H1 (cell line): ENCODE results near the gene RLBP1. TPM values are rescaled to one million over a fixed set of nuclear protein-coding genes. Genes with fewer than 3 reads are reported as not detected.

Experiments
- CTCF ChIA-PET: fragments of 300-600 bp; sonication (Branson Sonifier 250); formaldehyde crosslinking; loops from one replicate; lab custom pipeline; 2021; ENCODE audit not compliant: partially characterized antibody; lab: Charles Lee
- POLR2A ChIA-PET: fragments of 300-600 bp; sonication (Branson Sonifier 250); formaldehyde crosslinking; loops from one replicate; lab custom pipeline; 2021; ENCODE audit warnings: inconsistent platforms; ENCODE audit not compliant: partially characterized antibody; lab: Charles Lee
- DNase-seq, 2 experiments: peaks; one replicate each; pipeline versions ENCODE4 v3.0.0 to v3.0.0-alpha.2; 2010 to 2022; ENCODE audit warnings: low spot score in 2 of 2, low read depth in 1 of 2, mixed read lengths in 1 of 2
- FAIRE-seq: peaks from 2 replicates; lab custom pipeline; 2011; peaks lifted over from hg19 to GRCh38; lab: Jason Lieb, UNC
- H2AFZ ChIP-seq: 2 replicates; pipeline ENCODE4 v1.8.1; 2012; ENCODE audit warnings: low read length, inconsistent platforms
- H2AK5ac ChIP-seq: 2 replicates; pipeline ENCODE4 v1.6.1; 2013; ENCODE audit warnings: low read depth, low read length
- H2BK120ac ChIP-seq: replicated peaks from 2 replicates; pipeline ENCODE3; 2013; ENCODE audit warnings: low read depth, low read length, inconsistent platforms
- H2BK12ac ChIP-seq: 2 replicates; pipeline ENCODE4 v1.6.1; 2013; ENCODE audit warnings: low read depth, low read length
- H2BK15ac ChIP-seq: 2 replicates; pipeline ENCODE4 v1.6.1; 2013; ENCODE audit warnings: low read length
- H2BK20ac ChIP-seq: 2 replicates; pipeline ENCODE4 v1.6.1; 2013; ENCODE audit warnings: low read length
- H2BK5ac ChIP-seq: 2 replicates; pipeline ENCODE4 v1.6.1; 2013; ENCODE audit warnings: low read depth, low read length
- H3K14ac ChIP-seq: 2 replicates; pipeline ENCODE4 v1.6.1; 2013; ENCODE audit warnings: inconsistent platforms; ENCODE audit not compliant: insufficient read length
- H3K18ac ChIP-seq: 2 replicates; pipeline ENCODE4 v1.6.1; 2013; ENCODE audit warnings: low read length; ENCODE audit errors: extremely low read depth
- H3K23ac ChIP-seq: 2 replicates; pipeline ENCODE4 v1.6.1; 2013; ENCODE audit warnings: inconsistent platforms; ENCODE audit not compliant: insufficient read length
- H3K23me2 ChIP-seq: 2 replicates; pipeline ENCODE4 v1.6.1; 2013; ENCODE audit warnings: low read depth, low read length
- H3K27ac ChIP-seq: 2 replicates; pipeline ENCODE4 v1.6.1; 2011; ENCODE audit warnings: low read depth, low read length, inconsistent platforms
- H3K27me3 ChIP-seq, 4 experiments: replicated peaks in 1 of 4; 1 replicate in 1 of 4; 2 replicates in 3 of 4; pipeline versions ENCODE4 v1.6.1 to v1.8.1; 2011 to 2013; ENCODE audit warnings: low read length in 3 of 4, mild to moderate bottlenecking in 3 of 4, inconsistent platforms in 2 of 4, mixed read lengths in 2 of 4, moderate library complexity in 1 of 4; ENCODE audit not compliant: control insufficient read depth in 3 of 4, insufficient read depth in 3 of 4; ENCODE audit errors: extremely low read depth in 1 of 4
- H3K36me3 ChIP-seq, 4 experiments: 2 replicates each; pipeline versions ENCODE4 v1.6.1 to v1.8.1; 2011 to 2013; ENCODE audit warnings: mild to moderate bottlenecking in 4 of 4, low read length in 3 of 4, moderate library complexity in 2 of 4, control low read depth in 1 of 4, inconsistent platforms in 1 of 4; ENCODE audit not compliant: insufficient read depth in 4 of 4, control insufficient read depth in 2 of 4
- H3K4ac ChIP-seq: replicated peaks from 2 replicates; pipeline ENCODE3; 2013; ENCODE audit warnings: low read length, low read depth, mixed read lengths, inconsistent platforms; ENCODE audit not compliant: insufficient read length
- H3K4me1 ChIP-seq, 4 experiments: replicated peaks in 1 of 4; 1 replicate in 1 of 4; 2 replicates in 3 of 4; pipeline versions ENCODE4 v1.6.1 to v1.8.1; 2011 to 2013; ENCODE audit warnings: low read length in 3 of 4, inconsistent platforms in 2 of 4, mixed read lengths in 1 of 4; ENCODE audit not compliant: insufficient read depth in 4 of 4, control insufficient read depth in 3 of 4
- H3K4me2 ChIP-seq, 2 experiments: 2 replicates each; pipeline versions ENCODE4 v1.6.1 to v1.8.1; 2011 to 2013; ENCODE audit warnings: low read depth in 2 of 2, low read length in 2 of 2, control low read depth in 1 of 2, inconsistent platforms in 1 of 2, mild to moderate bottlenecking in 1 of 2; ENCODE audit not compliant: insufficient read depth in 1 of 2
- H3K4me3 ChIP-seq, 4 experiments: fragments of 200-600, 300-600 bp in 1 of 4; sonication (generic), shearing (Covaris generic), sonication (Bioruptor Twin) in 1 of 4; 2 replicates each; pipeline versions ENCODE4 v1.5.1 to v1.8.1; 2011 to 2016; ENCODE audit warnings: low read length in 4 of 4, low read depth in 3 of 4, control low read depth in 2 of 4, inconsistent platforms in 2 of 4, mild to moderate bottlenecking in 2 of 4, mixed read lengths in 1 of 4, moderate library complexity in 1 of 4; ENCODE audit not compliant: insufficient read depth in 2 of 4; ENCODE audit errors: extremely low read depth in 1 of 4
- H3K56ac ChIP-seq: replicated peaks from 2 replicates; pipeline ENCODE3; 2013; ENCODE audit warnings: low read depth, mild to moderate bottlenecking, mixed read lengths, low read length, inconsistent platforms; ENCODE audit not compliant: insufficient read length
- H3K79me1 ChIP-seq: 2 replicates; pipeline ENCODE4 v1.6.1; 2013; ENCODE audit warnings: low read depth, low read length, control low read depth
- H3K79me2 ChIP-seq, 2 experiments: 2 replicates each; pipeline versions ENCODE4 v1.6.1 to v1.8.1; 2012 to 2013; ENCODE audit warnings: low read length in 2 of 2, mild to moderate bottlenecking in 2 of 2, inconsistent platforms in 1 of 2; ENCODE audit not compliant: insufficient read depth in 2 of 2, control insufficient read depth in 1 of 2
- H3K9ac ChIP-seq, 4 experiments: replicated peaks in 1 of 4; 1 replicate in 1 of 4; 2 replicates in 3 of 4; pipeline versions ENCODE4 v1.6.1 to v1.8.1; 2011 to 2013; ENCODE audit warnings: low read depth in 3 of 4, low read length in 3 of 4, control low read depth in 2 of 4, mild to moderate bottlenecking in 2 of 4, moderate library complexity in 2 of 4, inconsistent platforms in 1 of 4; ENCODE audit errors: extremely low read depth in 1 of 4
- H3K9me3 ChIP-seq, 2 experiments: 2 replicates each; pipeline versions ENCODE4 v1.6.1 to v1.8.1; 2012 to 2013; ENCODE audit warnings: mild to moderate bottlenecking in 2 of 2, moderate library complexity in 2 of 2, control low read depth in 1 of 2, inconsistent platforms in 1 of 2, low read depth in 1 of 2, low read length in 1 of 2, mixed read lengths in 1 of 2; ENCODE audit not compliant: insufficient read depth in 2 of 2
- H4K20me1 ChIP-seq, 2 experiments: replicated peaks in 1 of 2; 2 replicates each; pipeline versions ENCODE3 to v1.8.1; 2011 to 2013; ENCODE audit warnings: inconsistent platforms in 2 of 2, low read length in 2 of 2, mild to moderate bottlenecking in 1 of 2; ENCODE audit not compliant: insufficient read depth in 2 of 2, control insufficient read depth in 1 of 2
- H4K5ac ChIP-seq: 2 replicates; pipeline ENCODE4 v1.6.1; 2013; ENCODE audit warnings: low read length, low read depth, mixed read lengths, inconsistent platforms; ENCODE audit not compliant: insufficient read length
- H4K8ac ChIP-seq: 2 replicates; pipeline ENCODE4 v1.8.0; 2013; ENCODE audit warnings: mild to moderate bottlenecking, moderate library complexity, low read length, inconsistent platforms; ENCODE audit not compliant: insufficient read depth; ENCODE audit errors: extremely low read depth
- H4K91ac ChIP-seq: replicated peaks from 2 replicates; pipeline ENCODE3; 2013; ENCODE audit warnings: low read length, mixed read lengths, inconsistent platforms; ENCODE audit not compliant: insufficient read length
- CBX8 ChIP-seq: fragments of 300-800, 300-1000 bp; sonication (generic); IDR thresholded peaks from 2 replicates; pipeline ENCODE4 v1.7.1; 2016; ENCODE audit warnings: low read depth, low read length, borderline replicate concordance
- CHD2 ChIP-seq: IDR thresholded peaks from 2 replicates; pipeline ENCODE4 v1.6.1; 2012; ENCODE audit warnings: low read length, improper control_type of control experiment
- CREB1 ChIP-seq: IDR thresholded peaks from 2 replicates; pipeline ENCODE4 v1.6.1; 2012; ENCODE audit warnings: inconsistent platforms
- RXRA ChIP-seq: IDR thresholded peaks from 2 replicates; pipeline ENCODE4 v1.6.1; 2011; ENCODE audit warnings: low read depth, mild to moderate bottlenecking, low read length, moderate library complexity; ENCODE audit not compliant: insufficient read depth
- SP2 ChIP-seq: IDR thresholded peaks from 2 replicates; pipeline ENCODE4 v1.6.1; 2012; ENCODE audit warnings: mild to moderate bottlenecking, low read length, inconsistent platforms
- WGBS, 2 experiments: shearing (Covaris generic) in 1 of 2; methylation state at CpG; one replicate each; pipeline versions ENCODE4 v1.1.6 to v1.1.7; 2013 to 2015; ENCODE audit warnings: low lambda C conversion rate in 2 of 2, mixed read lengths in 2 of 2, inconsistent platforms in 1 of 2, low coverage in 1 of 2, missing lambda C conversion rate in 1 of 2; ENCODE audit not compliant: insufficient replicate concordance in 2 of 2, insufficient coverage in 1 of 2, insufficient read length in 1 of 2; ENCODE audit errors: extremely low coverage in 1 of 2, missing lambda C conversion rate in 1 of 2; 5-methylcytosine and 5-hydroxymethylcytosine counted together
- polyA plus RNA-seq, 7 experiments: library from polyadenylated mRNA; depleted of rRNA in 3 of 7; stranded (reverse) in 5 of 7; unstranded in 2 of 7; fragments of >200 nt in 5 of 7; fragments of 200-250 nt in 2 of 7; gene quantifications; 1 replicate in 5 of 7; 2 replicates in 1 of 7; 4 replicates in 1 of 7; pipeline versions ENCODE4 v1.2.1 to v1.2.3, GENCODE V29; 2011 to 2013; ENCODE audit warnings: missing spikeins in 2 of 7, mixed read lengths in 2 of 7
- total RNA-seq: library from RNA; stranded (reverse); fragmentation: NEBNext Ultra II Directional; extraction: Animal tissue kit (Norgen Biotek cat#: 25700); gene quantifications from 2 replicates; pipeline ENCODE4 v1.2.1, GENCODE V29; 2021
- TF ChIP-seq, protein P1 (sequence below), 3 experiments: IDR thresholded peaks; 1 replicate in 2 of 3; 2 replicates in 1 of 3; pipeline versions ENCODE4 v1.5.1 to v1.6.1; 2011; ENCODE audit warnings: low read length in 3 of 3, mild to moderate bottlenecking in 3 of 3, inconsistent platforms in 2 of 3, low read depth in 1 of 3, moderate library complexity in 1 of 3; ENCODE audit not compliant: insufficient read depth in 1 of 3; ENCODE audit errors: control extremely low read depth in 1 of 3
- TF ChIP-seq, protein P2 (sequence below): IDR thresholded peaks from 2 replicates; pipeline ENCODE4 v1.6.1; 2012; ENCODE audit warnings: inconsistent platforms

The RLBP1 gene
- total and polyA plus RNA-seq, 2 of the 8 experiments (the other 6 are each of a cell fraction or from before 2014, with no cell fraction given), result 0.05 TPM; not detected in 1

DNA sequence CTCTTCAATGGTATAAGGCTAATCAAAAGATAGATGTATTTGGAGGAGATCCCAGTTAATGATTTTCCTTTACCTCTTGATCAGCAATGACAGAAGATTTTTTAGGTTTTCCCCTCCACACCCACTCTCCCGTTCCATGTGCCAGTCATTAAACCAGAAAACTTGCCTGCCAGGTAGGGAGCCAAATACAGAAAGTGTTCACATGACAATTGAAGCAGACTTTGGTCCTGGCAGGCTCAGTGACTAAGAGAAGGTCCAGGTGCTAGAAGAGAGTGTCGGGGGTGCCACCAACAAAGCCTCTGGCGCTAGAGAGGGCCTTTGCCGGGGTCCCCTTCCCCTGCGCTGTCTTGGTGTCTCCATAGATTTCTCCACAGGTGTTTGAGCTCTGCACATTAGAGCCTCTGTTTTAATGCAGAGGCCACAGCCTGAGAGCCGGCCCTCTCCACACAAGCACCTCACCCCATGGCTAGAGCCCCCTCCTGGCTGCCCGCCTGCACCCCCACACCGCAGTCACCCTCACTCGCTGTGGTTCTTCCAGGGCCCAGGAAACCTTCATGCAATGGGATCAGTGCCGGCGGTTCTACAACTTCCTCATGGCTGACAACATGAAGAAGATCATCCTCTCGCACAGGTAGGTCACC is 36.4 kb downstream of the RLBP1 start:
- Histone ChIP-seq H3K23me2 (no peaks in the 10 kb centered on the region), H2BK120ac (no peak overlapping the region), H4K5ac (no peak overlapping the region), H3K36me3 (peaks cover 0 to 2% (median 1%) of the 10 kb centered on the region in 4 experiments; a peak in 1 of 8 replicates), H3K14ac (no peak overlapping the region), H2BK5ac (no peak overlapping the region), H3K4me2 (no peak overlapping the region), H3K56ac (no peak overlapping the region), H3K9ac (no peak overlapping the region), H3K4me3 (no peak overlapping the region), H2BK12ac (no peak overlapping the region), H3K27ac (no peak overlapping the region), H2AK5ac (no peak overlapping the region), H3K18ac (no peak overlapping the region), H2AFZ (no peak overlapping the region), H2BK20ac (no peak overlapping the region), H3K79me2 (no peaks in the 10 kb centered on the region), H3K27me3 (no peaks in the 10 kb centered on the region), H4K91ac (no peak overlapping the region), H3K9me3 (no peaks in the 10 kb centered on the region), H3K23ac (no peak overlapping the region), H4K8ac (no peak overlapping the region), H4K20me1 (no peaks in the 10 kb centered on the region), H3K4ac (no peak overlapping the region), H3K4me1 (no peaks in the 10 kb centered on the region; a peak in 1 of 7 replicates), H2BK15ac (no peak overlapping the region), H3K79me1 (no peaks in the 10 kb centered on the region; the same call in 1 of the 2 replicates)
- POLR2A ChIA-PET, result no interaction called here
- CTCF ChIA-PET, result interaction anchor here (0.8 to 3.7 kb wide), 5 partner anchors 8 to 127 kb away, joined by 3 to 19 read pairs (median 7); no protein-coding TSS in a partner anchor
- DNase-seq (no peak), FAIRE-seq (no peak)
- WGBS, 2 experiments, result 89% methylated on average over 11 of the region's 12 CpGs; no CpG with 5 or more reads in 1 of the 2 experiments
- TF ChIP-seq CBX8 (no peak), RXRA (no peak), CREB1 (no peak), SP2 (no peak), CHD2 (no peak)
- TF ChIP-seq, protein P1, sequence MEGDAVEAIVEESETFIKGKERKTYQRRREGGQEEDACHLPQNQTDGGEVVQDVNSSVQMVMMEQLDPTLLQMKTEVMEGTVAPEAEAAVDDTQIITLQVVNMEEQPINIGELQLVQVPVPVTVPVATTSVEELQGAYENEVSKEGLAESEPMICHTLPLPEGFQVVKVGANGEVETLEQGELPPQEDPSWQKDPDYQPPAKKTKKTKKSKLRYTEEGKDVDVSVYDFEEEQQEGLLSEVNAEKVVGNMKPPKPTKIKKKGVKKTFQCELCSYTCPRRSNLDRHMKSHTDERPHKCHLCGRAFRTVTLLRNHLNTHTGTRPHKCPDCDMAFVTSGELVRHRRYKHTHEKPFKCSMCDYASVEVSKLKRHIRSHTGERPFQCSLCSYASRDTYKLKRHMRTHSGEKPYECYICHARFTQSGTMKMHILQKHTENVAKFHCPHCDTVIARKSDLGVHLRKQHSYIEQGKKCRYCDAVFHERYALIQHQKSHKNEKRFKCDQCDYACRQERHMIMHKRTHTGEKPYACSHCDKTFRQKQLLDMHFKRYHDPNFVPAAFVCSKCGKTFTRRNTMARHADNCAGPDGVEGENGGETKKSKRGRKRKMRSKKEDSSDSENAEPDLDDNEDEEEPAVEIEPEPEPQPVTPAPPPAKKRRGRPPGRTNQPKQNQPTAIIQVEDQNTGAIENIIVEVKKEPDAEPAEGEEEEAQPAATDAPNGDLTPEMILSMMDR (IDR thresholded peaks at IDR 0.05; ENCODE audit: control extremely low read depth in 1 of 3, insufficient read depth in 1 of 3, low read depth in 1 of 3, low read length in 3 of 3), result no peak
- TF ChIP-seq, protein P2, sequence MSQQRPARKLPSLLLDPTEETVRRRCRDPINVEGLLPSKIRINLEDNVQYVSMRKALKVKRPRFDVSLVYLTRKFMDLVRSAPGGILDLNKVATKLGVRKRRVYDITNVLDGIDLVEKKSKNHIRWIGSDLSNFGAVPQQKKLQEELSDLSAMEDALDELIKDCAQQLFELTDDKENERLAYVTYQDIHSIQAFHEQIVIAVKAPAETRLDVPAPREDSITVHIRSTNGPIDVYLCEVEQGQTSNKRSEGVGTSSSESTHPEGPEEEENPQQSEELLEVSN, result no peak
